ENCODE measurements around the gene ANXA1. TPM values are rescaled to one million over a fixed set of nuclear protein-coding genes. Genes with fewer than 3 reads are reported as not detected.
A peak's percentile ranks its signal among the peaks of the same experiment; 100 is the strongest.

ANXA1 gene
- total RNA-seq, 4 donors from 2014 or later = 236 to 442 (median 247) TPM

GRCh38 chr9:73137286-73137899 lies 14.3 kb upstream of the ANXA1 start:
- WGBS, 2 donors = 26 to 37% methylated on average over 4 of the region's 4 CpGs
- H3K27ac ChIP-seq = peak overlapping the region; percentile 58 to 70 (median 63)

GRCh38 chr9:73137914-73138313 lies 13.8 kb upstream of the ANXA1 start:
- H3K27ac ChIP-seq = peak overlapping the region; percentile 58 to 70 (median 63)
- H3K36me3 ChIP-seq = no peaks in the 10 kb centered on the region
- intact Hi-C loops (cut with DNase I) = no loop called here
- no peaks in the 10 kb centered on the region for H3K9me3 ChIP-seq
- H3K4me3 ChIP-seq (replicated peaks in 1 of 3) = no peak overlapping the region
- no peak for DNase-seq
- 87 to 92% methylated on average over 2 of the region's 2 CpGs for WGBS, 2 donors
- H3K27me3 ChIP-seq = no peaks in the 10 kb centered on the region
- TF ChIP-seq CTCF (IDR thresholded peaks at IDR 0.05) (no peak), POLR2A (IDR thresholded peaks at IDR 0.05) (no peak)
- peaks cover 15 to 25% of the 10 kb centered on the region in 2 donors for H3K4me1 ChIP-seq

More at GRCh38 chr9:73137286-73137899, 14.3 kb upstream of the ANXA1 start:
- Histone ChIP-seq H3K36me3 (no peaks in the 10 kb centered on the region), H3K4me1 (peaks cover 15 to 25% of the 10 kb centered on the region in 2 donors), H3K9me3 (no peaks in the 10 kb centered on the region), H3K27me3 (no peaks in the 10 kb centered on the region), H3K4me3 (replicated peaks in 1 of 3) (no peak overlapping the region)
- TF ChIP-seq CTCF (IDR thresholded peaks at IDR 0.05) (peak in 2 of 6 experiments; percentile 31 to 36), POLR2A (IDR thresholded peaks at IDR 0.05) (peak in 1 of 2 donors; percentile 44)
- intact Hi-C loops (cut with DNase I) = no loop called here
- peak; percentile 44 to 46 for DNase-seq

- no peaks in the 10 kb centered on the region for H3K36me3 ChIP-seq
- H3K27me3 ChIP-seq = no peaks in the 10 kb centered on the region
- peaks cover 15 to 29% of the 10 kb centered on the region in 2 donors for H3K4me1 ChIP-seq
- whole genome bisulfite sequencing, 2 donors = 93 to 97% methylated on average over 2 of the region's 2 CpGs
- intact Hi-C loops (cut with DNase I) = no loop called here
- H3K27ac ChIP-seq = no peak overlapping the region
- TF ChIP-seq POLR2A (IDR thresholded peaks at IDR 0.05) (no peak), CTCF (IDR thresholded peaks at IDR 0.05) (no peak)
- no peaks in the 10 kb centered on the region for H3K9me3 ChIP-seq
- DNase-seq = no peak
- no peak overlapping the region for H3K4me3 ChIP-seq (replicated peaks in 1 of 3)
Observed at GRCh38 chr9:73138516-73138915, 13.1 kb upstream of the ANXA1 start.

GRCh38 chr9:73141282-73141681 lies 10.4 kb upstream of the ANXA1 start:
- Histone ChIP-seq H3K27ac (peak overlapping the region; percentile 18 to 54 (median 53)), H3K9me3 (no peaks in the 10 kb centered on the region), H3K36me3 (no peaks in the 10 kb centered on the region), H3K27me3 (no peaks in the 10 kb centered on the region), H3K4me3 (replicated peaks in 1 of 3) (no peak overlapping the region), H3K4me1 (peaks cover 25 to 35% of the 10 kb centered on the region in 2 donors)
- WGBS, 2 donors = 70 to 89% methylated on average over 1 of the region's 1 CpG
- no peak for DNase-seq
- TF ChIP-seq POLR2A (IDR thresholded peaks at IDR 0.05) (no peak), CTCF (IDR thresholded peaks at IDR 0.05) (no peak)
- intact Hi-C loops (cut with DNase I) = no loop called here

GRCh38 chr9:73143711-73144328 lies 7.8 kb upstream of the ANXA1 start:
- DNase-seq = no peak
- Histone ChIP-seq H3K36me3 (no peaks in the 10 kb centered on the region), H3K4me1 (peaks cover 14 to 29% of the 10 kb centered on the region in 2 donors), H3K4me3 (replicated peaks in 1 of 3) (no peak overlapping the region), H3K9me3 (no peaks in the 10 kb centered on the region), H3K27ac (peak overlapping the region; percentile 42 to 61 (median 61)), H3K27me3 (no peaks in the 10 kb centered on the region)
- 19 to 28% methylated on average over 2 of the region's 2 CpGs for WGBS, 2 donors
- TF ChIP-seq CTCF (IDR thresholded peaks at IDR 0.05) (no peak), POLR2A (IDR thresholded peaks at IDR 0.05) (no peak)
- intact Hi-C loops (cut with DNase I) = no loop called here
